ENCODE data around the gene ETV3L.

The ETV3L gene

GRCh38 chr1:157090196-157090647, 9.4 kb downstream of the ETV3L start:
- peak; percentile 87 for TF ChIP-seq CTCF (IDR thresholded peaks at IDR 0.05; ENCODE audit: extremely low read depth, missing control alignments)
- DNase-seq (ENCODE audit: low spot score): peak; percentile 86

- no peak for TF ChIP-seq CTCF (IDR thresholded peaks at IDR 0.05; ENCODE audit: extremely low read depth, missing control alignments)
- DNase-seq (ENCODE audit: low spot score): no peak
Observed at GRCh38 chr1:157089789-157090188, 9.8 kb downstream of the ETV3L start.

- DNase-seq (ENCODE audit: low spot score): no peak
- TF ChIP-seq CTCF (IDR thresholded peaks at IDR 0.05; ENCODE audit: extremely low read depth, missing control alignments): no peak
Observed at GRCh38 chr1:157088607-157089006, 11.0 kb downstream of the ETV3L start.

GRCh38 chr1:157087030-157087429, 12.6 kb downstream of the ETV3L start:
- no peak for DNase-seq (ENCODE audit: low spot score)
- TF ChIP-seq CTCF (IDR thresholded peaks at IDR 0.05; ENCODE audit: extremely low read depth, missing control alignments): no peak

GRCh38 chr1:157086299-157086698, 13.3 kb downstream of the ETV3L start:
- no peak for DNase-seq (ENCODE audit: low spot score)
- no peak for TF ChIP-seq CTCF (IDR thresholded peaks at IDR 0.05; ENCODE audit: extremely low read depth, missing control alignments)

GRCh38 chr1:157085421-157085820, 14.2 kb downstream of the ETV3L start:
- no peak for TF ChIP-seq CTCF (IDR thresholded peaks at IDR 0.05; ENCODE audit: extremely low read depth, missing control alignments)
- DNase-seq (ENCODE audit: low spot score): no peak

- DNase-seq (ENCODE audit: low spot score): no peak
- no peak for TF ChIP-seq CTCF (IDR thresholded peaks at IDR 0.05; ENCODE audit: extremely low read depth, missing control alignments)
Observed at GRCh38 chr1:157084720-157085119, 14.9 kb downstream of the ETV3L start.

Data from GM20000 (cell line).